RKO (cell line): ENCODE measurements around the gene WNT11.

Experiments
- DNase-seq: peaks from one replicate; pipeline ENCODE4 v3.0.0-alpha.2; 2016; ENCODE audit warnings: low spot score

WNT11 gene

DNA sequence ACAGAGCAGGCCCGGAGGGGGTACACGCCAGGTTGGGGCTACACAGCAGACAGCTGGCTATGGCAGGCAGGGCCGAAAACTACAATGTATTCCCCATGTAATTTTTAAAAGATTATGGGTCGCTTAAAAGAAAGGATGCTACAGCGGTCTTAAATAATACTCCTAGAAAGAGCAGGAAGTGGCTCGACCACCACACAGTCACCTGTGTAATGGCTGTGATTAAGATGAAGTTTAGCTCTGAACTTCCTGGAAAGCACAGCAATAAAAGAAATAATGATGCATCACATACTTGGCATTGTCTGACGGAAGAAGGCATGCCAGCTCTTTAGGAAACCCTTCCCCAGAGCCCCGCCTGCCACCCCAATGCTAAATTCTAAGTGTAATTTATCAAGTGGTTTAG lies 32.6 kb downstream of the WNT11 start:
- DNase-seq: no peak

DNA sequence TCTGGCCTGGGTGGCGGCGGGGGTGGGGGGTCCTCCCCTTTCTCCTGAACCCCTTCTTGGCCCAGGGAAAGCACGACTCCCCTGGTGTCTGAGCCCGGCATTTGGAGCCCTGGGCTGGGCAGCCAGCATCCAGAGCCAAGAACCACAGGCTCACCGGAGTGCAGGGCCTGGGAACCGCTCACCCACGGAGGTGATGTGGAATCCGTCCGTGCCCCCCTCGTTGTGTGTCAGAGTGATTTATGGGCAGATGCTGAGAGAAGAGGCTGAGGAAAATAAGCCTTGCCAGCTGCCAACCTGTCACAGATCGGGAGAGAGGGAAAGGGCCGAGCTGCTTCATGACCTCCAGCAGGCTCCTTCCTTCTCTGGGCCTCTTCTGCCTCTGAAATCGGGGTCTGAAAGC lies 33.7 kb downstream of the WNT11 start:
- DNase-seq: no peak

DNA sequence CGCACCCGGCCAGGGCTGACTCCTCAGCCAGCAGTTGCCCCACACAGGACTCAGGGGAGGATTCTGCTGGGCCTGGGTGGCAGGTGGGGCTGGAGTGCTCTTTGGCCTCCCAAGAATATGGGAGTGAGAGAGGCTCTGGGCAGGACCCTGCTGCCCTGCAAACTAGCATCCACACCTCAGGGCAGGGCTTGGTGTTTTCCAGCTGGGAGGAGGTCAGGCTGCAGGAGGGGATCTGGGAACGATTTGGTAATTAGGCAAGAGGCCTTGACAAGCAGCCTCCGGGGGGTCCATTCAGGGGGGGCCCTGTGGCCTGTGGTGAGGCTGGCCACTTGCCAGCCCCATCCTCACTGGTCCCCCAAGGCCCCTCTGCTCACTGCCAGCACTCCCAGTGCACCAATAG lies 35.8 kb downstream of the WNT11 start:
- no peak for DNase-seq

DNA sequence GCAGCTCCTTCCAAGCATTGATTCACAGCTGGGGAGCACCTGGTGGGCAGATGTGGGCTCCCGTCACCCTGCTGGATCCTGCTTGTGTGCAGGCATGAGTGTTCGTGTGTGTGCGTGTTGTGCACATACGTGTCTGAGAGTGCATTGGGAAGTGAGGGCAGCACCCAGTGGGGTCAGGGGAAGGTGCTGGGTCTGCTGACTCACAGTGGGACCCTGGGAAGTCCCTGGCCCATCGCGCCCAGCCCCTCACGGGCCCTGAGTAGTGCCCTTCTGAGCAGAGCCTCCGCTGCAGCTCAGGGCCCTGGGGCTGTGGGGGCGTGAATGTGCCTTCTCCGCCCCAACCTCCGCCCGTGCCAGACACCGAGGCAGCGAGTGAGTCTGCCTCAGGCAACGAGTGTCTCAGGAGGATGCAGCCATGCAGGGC lies 36.8 kb downstream of the WNT11 start:
- DNase-seq: no peak

- DNase-seq: no peak
Observed at GRCh38 chr11:76167590-76167989, 38.7 kb downstream of the WNT11 start.

DNA sequence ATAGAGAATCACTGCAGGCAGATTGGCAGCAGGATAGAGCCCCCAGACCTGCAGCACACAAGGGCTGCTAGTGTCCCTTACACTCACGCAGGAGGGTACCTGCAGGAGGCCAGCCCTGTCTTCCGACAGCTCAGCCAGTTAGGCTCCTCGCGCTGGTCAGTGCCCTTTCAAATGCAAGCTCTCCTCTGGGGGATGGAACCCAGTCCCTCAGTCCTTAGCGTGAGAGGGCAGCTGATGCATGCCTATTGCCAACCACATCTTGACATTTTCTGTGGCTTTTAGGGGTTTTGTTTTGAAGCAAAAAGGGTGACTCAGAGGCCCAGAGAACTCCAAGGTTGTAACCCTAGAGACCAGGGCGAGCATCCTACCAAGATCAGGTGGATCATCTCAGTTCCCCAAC lies 40.0 kb downstream of the WNT11 start:
- no peak for DNase-seq

- no peak for DNase-seq
Observed at GRCh38 chr11:76164861-76165751, 41.2 kb downstream of the WNT11 start.

DNA sequence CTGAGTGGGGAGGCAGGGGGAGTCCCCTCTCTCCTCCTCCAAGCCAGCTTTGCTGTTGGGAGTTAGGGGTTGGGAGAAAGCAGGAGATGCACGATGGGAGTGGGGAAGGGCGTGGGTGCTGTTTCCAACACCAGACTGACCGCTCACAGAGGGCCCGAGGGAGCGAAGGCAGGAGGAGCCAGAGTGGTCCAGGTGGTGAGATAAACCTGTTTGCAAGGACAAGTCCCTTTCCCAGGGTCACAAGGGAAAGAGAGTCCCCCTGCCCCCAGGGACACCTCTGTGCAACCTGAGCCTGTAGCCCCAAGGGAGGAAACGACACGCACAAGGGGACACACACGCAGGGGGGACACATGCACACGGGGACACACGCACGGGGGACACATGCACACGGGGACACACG lies 42.2 kb downstream of the WNT11 start:
- DNase-seq: no peak

GRCh38 chr11:76163289-76163880 lies 42.9 kb downstream of the WNT11 start:
- DNase-seq: no peak

DNA sequence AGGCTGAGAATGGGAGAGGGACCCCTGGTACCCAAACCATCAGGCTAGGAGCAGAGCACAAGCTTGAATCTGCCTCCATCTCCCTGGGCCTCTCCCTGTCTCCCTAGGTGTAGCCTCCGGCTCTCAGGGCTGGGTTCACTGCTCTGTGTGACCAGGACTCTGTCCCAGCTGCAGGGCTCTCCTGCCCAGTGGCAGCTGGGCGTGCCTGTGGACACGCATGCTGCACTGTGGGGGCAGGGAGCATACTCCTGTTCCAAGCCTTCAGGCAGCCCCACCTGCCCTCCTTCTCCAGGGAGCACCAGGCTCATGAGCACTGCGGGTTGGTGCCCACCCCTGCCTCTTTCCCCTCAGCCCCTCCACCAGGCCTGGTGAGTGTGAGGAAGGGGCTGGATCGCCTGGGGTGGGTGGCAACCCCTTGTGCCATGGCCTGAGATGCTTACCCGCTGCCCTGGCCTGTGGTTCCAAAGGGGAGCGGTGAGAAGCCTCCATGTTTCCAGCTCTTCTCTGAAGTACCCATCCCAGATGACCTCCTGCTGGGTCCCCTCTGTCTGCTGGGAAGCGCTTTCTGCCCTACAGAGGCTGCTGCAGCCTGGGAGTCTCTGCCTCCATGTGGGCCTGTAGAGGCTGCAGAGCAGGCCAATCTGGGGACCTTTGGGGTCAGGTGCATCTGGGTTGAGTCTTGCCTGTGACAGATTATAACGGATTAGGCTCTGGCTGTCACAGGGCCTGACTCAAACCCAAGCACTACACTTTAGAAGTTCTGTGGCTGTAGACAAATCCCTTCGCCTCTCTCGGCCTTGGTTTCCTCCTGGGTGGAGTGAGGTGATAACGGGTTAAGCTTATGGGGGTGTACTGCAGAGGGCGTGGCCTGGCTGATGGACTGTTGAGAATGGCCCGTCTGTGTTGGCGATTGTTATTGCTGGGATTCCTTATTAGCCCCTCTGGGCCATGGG lies 43.7 kb downstream of the WNT11 start:
- DNase-seq: no peak

DNA sequence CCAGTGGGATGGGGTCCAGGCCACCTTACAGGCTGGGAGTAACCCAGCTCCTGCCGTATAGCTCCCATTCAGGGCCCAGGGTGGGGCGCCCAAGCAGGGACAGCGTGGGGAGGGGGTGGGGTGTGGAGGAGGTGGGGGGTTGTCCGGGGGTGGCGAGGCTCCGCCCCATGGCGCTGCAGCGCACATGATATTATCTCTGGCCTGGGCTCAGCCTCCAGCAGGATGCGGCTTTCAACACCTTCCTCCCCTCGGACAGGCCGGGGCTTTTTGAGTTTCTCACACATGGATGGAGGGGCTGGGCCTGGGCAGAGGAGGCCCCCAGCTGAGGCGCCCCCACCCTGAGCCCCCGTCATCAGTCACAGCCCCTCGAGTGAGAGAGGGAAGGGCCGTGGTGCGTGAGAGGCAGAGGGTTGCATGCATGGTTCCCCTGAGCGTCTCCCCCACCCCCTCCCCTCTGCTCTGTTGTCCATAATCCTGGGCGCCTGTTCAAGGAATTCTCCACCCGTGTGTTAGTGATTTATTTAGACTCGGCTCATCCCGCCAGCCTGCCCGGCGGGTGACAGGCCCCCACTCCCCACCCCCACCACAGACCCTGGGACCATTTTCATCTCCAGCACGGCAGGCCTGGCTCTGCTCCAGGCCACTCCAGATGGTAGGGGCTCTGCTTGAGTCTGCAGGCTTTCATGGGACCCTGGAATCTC lies 44.9 kb downstream of the WNT11 start:
- no peak for DNase-seq

GRCh38 chr11:76160856-76161255 lies 45.4 kb downstream of the WNT11 start:
- DNase-seq: no peak

GRCh38 chr11:76159983-76160661 lies 46.2 kb downstream of the WNT11 start:
- DNase-seq: no peak

GRCh38 chr11:76159303-76159937 lies 46.9 kb downstream of the WNT11 start:
- no peak for DNase-seq

DNA sequence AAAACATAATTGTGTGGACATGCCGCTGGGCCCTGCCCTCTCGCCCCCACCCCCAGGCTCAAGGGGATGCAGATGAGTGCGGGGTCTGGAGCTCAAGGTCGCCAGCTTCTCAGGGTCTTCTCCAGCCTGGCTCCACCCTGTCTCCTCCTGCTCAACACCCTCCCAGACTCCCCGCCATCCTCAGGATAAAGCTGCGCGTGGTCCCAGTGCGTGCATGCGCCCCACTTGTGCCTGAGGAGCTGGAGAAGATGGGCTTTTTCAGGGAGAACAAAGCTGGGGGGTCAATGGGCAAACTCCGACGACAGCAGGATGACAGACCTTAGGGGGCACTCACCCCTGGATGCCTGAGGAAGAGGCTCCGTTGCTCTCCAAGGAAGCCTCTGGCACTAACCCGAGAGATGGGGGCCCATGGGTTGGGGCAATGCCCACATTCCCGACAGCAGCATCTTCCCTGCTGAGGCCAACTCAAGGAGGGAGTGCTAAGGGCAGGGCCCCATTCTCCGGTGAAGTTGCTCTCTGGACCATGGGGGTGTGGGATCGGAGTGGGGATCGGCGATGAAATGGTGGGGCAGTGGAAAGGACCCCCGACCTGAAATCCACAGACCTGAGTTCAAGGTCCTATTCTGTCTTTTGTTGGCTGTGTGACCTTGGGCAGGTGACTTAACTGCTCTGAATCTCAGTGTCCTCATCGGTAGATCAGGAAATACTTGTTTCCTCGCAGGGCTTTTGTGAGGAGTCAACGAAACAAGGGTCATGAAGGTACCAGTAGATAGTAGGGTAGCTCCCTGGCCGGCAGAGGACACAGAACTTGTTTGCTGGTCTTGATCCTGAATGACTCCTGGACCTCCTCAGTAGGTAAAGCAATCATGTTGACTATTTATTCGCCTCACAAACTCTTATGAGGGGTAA lies 47.7 kb downstream of the WNT11 start:
- no peak for DNase-seq

DNA sequence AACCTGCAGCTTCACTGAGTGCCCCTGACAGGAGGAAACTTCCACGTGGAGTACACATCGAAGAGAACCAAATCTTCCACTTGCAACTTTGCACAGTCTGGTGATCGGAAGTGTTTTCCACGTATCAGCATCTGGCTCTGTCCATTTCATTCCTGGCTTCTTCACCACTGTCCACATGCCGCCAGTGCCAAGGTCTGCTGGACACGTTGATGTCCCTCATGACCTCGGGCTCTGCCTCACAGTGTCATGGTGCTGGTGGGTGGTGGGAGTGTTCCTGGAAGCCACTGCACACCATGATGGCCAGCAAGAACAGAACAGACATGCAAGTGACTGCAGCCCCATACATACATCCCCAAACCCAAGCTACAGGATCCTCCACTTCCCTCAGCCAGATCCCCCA lies 48.4 kb downstream of the WNT11 start:
- no peak for DNase-seq

- DNase-seq: no peak
Observed at GRCh38 chr11:76156971-76157427, 49.3 kb downstream of the WNT11 start.

- DNase-seq: no peak
Observed at GRCh38 chr11:76155500-76156227, 50.6 kb downstream of the WNT11 start.

GRCh38 chr11:76153571-76153923 lies 52.8 kb downstream of the WNT11 start:
- no peak for DNase-seq
